Activated CD8-positive, alpha-beta memory T cell treated with anti-CD3 and anti-CD28 coated beads, Interleukin-2, amount 50 U/mL, for 24 hours (primary cell): Measurements from ENCODE around the gene PIGK.

Experiments used
- DNase-seq: peaks from one replicate; pipeline ENCODE4 v3.0.0-alpha.2; 2020; ENCODE audit errors: extremely low read depth

The PIGK gene

DNA sequence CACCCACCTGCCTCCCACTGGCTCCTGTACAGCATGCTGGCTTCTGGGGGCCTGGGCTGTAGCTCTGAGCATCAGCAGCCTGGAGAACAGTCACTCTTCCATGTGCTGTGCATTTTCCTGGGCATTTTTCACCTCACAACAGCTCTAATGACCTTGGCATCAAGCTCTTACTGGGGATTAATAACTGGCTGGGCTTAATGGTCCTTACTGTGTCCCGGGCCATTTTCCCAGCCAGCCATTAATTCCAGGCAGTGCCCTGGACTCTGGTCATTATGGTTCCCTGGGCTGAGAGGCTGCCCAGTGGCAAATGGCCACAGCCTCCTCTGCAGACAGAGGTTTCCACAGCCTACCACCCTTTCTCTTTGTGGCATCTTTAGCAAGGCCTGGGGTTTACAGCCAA is 180.1 kb downstream of the PIGK start:
- DNase-seq: no peak
